GM21360 (cell line): ENCODE results near the gene TXNL1.
"Not testable (repeated sequence)": the region's sequence is repeated elsewhere in the genome, so short reads cannot be mapped to it uniquely, and the experiment has no call there.

Experiments used
- ATAC-seq: cut with Tn5 transposase; IDR thresholded peaks from one replicate; pipeline ENCODE4 v1.9.1; 2021; ENCODE audit warnings: mild to moderate bottlenecking, moderate library complexity; ENCODE audit not compliant: unreplicated experiment

TXNL1 gene

DNA sequence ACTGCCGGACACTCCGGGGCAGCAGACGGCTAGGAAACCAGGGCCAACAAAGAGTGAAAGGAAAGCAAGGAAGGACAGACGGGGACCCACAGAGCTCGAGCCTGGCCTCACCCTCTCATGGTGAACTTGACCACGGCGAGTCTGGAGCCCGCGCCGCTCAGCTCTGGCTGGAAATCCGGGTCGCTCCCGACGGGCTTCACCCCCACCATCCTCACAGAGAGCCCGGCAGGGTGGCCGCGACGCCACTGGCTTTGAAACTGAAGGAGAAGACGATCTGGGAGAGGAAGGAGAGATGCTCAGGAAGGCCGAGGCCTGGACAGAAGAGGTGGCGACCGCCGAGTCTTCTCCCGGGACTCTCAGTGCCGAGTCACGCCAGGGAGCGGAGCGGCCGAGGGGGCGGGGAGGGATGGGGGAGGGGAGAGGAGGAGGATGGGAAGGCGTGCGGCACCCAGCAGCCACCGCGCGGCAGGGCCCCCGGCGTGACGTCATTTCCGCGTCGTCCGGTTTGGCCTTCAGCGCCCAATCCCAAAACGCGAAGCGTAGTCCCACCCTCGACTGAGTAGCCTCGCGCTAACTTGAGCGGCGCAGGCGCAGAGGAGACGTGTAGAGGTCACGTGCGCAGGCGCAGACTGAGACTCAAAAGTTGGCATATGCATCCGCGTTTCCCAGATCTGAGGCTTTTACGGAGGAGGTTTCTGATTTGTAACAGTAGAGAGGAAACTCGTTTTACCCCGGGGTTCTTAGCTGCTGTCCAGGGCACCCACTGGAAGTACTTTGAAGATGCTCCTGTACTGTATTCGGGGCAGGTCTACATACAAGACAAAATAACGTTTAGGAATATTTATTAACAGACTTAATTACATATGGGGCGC is at the start of gene TXNL1:
TXNL1 (minus strand) TSS at position 361 of the 872 bp plus-strand sequence; CDS start at position 209, 152 bp downstream.
- ATAC-seq, result peak; percentile 97

DNA sequence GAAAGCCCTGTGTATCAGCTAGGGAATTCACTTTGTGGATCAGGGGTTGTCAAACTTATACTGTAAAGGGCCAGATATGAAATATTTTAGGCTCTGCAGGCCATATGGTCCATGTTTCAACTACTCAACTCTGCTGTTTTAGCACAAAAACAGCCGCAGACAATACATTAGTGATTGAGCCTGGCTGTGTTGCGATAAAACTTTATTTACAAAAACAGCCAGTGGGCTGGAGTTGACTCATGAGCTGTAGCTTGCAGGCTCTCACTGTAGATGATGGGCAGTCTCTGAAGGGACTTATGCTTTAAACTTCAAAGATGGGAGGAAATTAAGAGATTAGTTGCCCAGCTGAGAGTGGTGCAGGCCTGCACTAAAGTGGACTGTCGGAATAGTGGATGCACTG is 45.9 kb upstream of the TXNL1 start:
- no peak for ATAC-seq

- no peak for ATAC-seq
These were observed 40.6 kb upstream of the TXNL1 start for GRCh38 chr18:56678836-56679565.

GRCh38 chr18:56676639-56677038 is 38.2 kb upstream of the TXNL1 start:
- no peak for ATAC-seq

DNA sequence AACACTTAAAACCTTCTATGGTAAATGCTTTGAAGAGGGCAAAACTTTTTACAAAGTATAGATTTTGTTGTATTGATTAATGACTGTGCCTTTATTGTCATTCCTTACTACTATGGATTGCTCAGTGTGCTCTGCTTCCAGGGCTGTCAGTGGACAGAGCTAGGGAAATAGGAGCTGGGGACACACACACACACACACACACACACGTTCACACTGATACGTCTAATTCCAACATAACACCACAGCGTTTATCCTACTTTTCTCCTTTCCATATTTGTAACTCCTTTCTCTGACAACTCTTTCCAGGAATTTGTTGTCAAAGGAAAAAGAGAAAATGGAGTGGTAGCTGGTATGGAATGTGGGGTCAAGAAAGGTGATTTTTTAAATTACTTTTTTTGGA is 34.6 kb upstream of the TXNL1 start:
- no peak for ATAC-seq

GRCh38 chr18:56672391-56672790 is 34.0 kb upstream of the TXNL1 start:
- no peak for ATAC-seq

DNA sequence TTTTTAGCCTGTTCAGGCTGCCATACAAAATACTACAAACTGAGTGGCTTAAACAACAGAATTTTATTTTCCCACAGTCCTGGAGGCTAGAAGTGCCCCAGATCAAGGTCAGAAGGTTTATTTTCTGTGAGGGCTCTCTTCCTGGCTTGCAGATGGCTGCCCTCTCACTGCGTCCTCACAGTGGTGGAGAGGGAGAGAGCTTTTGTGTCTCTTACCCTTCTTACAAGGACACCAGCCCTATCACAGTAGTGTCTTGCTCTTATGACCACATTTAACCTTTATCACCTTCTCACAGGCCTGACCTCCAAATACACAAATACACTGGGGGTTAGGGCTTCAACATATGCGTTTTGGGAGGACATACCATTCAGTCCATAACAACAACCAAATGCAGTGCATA is 24.5 kb upstream of the TXNL1 start:
- no peak for ATAC-seq

- no peak for ATAC-seq
These were observed 24.1 kb upstream of the TXNL1 start for GRCh38 chr18:56662502-56662901.

DNA sequence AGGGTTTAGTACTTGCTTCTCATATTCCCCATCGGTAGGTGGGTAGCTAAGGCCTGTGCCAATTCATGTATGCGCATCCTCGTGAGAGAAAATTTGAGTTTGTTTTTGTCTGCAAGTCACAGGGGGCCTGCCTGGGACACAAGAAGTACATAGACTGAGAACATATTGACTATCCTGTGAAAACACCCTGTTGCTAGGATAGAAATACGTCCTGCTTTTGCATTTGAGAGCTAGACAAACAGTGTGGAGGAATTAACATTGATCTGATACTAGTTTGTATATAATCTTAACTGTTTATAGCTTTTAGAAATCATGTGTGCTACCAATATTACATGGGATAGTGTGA is 23.6 kb upstream of the TXNL1 start:
- ATAC-seq, result no peak

- no peak for ATAC-seq
These were observed 23.1 kb upstream of the TXNL1 start for GRCh38 chr18:56661360-56662062.

DNA sequence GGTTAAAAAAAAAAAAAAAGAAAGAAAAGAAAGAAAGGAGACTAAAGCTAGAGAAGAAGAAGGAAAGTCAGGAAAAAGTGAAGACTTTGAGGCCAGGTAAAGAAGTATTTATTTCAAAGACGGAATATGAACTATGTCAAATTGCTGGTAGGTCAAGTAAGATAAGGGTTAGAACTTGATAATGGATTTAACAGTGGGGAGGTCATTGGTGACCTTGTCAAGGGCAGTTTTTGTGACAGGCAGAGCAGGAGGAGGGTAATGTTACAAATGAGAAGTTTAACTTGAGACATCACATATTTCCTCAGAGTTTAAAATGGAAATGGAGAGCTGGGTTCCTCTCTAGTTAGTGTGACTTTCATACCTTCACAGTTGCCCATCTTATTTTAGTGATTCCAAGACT is 22.3 kb upstream of the TXNL1 start:
- ATAC-seq, result no peak

DNA sequence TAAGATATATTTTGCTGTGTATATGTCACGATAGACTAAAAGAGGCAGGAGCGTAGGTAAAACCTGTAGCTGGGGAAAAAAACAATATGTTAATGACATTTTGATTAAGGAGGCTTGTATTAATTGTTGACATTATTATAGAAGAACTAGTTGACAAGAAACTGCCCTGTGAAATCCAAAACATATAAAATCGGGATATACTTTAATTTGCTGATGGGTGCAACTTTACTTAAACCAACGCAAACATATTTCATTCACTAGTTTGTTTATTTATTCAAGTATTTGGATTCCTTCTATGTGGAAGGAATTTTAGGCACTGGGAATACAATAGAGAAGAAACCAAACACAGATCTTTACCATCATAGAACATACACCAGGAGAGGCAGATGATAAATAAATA is 20.7 kb upstream of the TXNL1 start:
- ATAC-seq, result no peak

DNA sequence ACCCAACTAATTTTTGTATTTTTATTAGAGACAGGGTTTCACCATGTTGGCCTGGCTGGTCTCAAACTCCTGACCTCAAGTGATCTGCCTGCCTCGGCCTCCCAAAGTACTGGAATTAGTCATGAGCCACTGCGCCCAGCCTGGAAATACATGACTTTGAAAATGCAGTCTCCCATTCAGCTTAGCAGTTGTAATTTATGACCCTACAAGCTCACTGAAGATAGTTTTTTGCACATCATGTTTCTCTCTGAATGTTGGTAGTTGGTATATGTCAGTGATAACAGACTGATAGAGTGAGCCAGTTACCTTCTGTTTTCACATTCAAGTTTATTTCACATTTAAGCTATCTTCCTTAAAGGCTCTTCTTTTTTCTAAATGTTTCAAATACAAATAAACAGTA is 19.9 kb upstream of the TXNL1 start:
- ATAC-seq, result no peak

DNA sequence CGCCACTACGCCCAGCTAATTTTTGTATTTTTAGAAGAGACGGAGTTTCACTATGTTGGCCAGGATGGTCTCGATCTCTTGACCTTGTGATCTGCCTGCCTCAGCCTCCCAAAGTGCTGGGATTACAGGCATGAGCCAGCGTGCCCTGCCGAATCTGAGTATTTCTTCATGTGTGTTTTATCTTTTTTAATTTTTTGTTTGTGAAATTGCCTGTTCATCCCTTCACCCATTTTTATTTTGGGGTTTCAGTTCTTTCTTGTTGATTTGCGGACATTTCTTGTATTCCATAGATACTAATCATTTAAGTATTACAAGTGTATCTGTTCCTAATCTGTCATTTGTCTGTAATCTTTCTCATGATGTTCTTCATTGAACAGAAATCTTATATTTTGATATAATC is 15.9 kb upstream of the TXNL1 start:
- not testable (repeated sequence) for ATAC-seq

DNA sequence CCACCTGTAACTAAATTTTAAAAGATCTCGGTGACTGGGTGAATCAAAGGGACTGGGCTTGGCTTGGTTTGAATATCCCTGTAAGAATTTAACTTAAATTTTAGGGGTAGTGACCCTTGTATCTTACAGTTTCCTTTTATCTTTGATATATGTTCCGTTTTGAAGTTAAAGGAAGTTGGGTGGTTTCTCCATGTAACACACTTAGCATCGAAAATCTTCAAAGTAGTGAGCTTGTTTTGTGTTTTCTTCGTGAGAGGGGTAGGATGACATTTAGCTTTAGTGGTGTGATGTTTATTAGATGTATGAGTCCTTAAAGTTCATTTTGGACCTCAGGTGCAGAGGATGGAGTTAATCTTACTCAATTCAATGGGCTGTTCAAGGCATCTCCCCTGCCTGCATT is 14.4 kb upstream of the TXNL1 start:
- no peak for ATAC-seq

GRCh38 chr18:56651771-56652092 is 13.3 kb upstream of the TXNL1 start:
- ATAC-seq, result no peak

DNA sequence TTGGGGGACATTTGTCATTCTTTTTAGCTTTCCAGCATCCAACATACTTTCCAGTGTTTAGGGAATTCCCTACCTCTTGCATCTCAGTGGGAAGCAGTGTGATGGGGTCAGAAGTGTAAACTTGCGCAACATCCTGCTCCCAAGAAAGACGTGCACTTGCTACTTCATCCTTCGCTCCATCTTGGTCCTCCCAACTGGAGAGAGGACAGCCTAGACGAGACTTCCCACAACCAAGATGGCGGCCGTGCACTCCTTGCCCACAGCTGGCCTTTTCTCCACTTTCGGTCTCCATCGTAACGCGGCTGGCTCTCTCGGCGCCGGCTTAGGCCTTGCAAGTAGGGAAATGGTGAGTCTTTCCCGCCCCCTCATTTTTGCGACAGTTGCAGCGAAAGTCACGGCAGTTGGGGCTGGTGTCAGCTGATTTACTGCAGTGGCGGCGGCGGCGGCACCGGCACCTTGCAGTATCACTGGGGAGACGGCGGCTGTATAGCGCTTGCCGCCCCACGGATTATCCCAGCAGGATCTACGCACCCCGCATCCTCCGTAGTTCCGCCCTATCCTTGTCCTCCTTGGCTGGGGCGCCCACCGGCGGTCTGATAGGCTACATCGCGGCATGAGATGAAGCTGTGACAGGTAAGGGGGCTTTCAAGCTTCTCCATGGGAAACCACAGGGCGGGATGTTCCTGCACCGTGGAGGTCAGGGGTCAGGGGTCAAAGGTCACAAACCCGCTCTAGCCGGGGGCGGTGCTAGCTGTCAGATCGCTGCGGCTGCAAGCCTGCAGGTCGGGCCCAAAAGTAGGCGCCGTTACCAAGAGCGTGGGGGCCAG is 12.8 kb upstream of the TXNL1 start, which contains the start of gene WDR7:
WDR7 (plus strand) TSS at position 416 of the 827 bp plus-strand sequence. CDS start 21,157 bp downstream, outside the sequence.
- ATAC-seq, result peak; percentile 95

- ATAC-seq, result no peak
These were observed 11.6 kb upstream of the TXNL1 start for GRCh38 chr18:56649996-56650395.

DNA sequence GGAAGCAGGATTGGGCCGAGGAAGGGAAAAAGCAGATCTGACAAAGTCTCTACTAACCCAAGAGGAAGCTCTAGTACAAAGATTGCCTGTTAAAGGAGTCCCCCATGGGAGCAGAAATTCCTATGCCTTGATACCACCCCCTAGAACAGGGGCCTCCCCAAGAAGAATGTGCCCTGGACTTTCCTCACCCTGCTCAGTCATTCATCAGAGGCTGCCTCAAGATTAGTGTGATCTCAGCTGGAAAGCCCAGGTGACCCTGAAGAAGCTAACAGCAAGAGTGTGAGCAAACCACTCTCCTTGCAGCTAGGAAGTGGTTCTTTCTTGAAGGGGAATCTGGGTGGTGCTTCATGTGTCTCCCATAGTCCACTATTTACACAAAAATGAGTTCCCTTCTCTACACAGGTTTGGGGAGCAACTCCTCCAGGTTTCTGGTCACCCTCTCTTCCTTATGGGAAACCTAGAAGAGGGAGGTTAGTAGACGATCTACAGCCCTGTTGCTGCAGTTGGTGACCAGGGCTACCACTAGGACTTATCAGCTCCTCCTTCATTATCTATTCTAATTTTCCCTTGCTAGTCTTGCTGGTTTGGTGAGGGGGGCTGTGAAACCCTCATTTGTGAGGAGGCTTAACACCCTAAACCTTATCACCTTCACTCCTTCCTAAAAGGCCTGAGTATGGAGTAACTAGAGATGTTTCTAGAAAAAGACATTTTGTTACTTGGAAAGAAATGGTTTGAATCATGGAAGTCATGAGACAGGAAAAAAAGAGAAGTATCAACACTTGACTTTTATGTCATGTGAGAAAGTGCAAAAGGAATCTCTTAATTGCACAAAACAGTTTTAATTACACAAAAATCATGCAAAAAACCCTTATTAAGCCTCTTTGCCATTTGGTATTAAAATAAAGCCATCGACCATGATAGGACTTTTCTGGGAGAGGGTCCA is 9.8 kb upstream of the TXNL1 start:
- ATAC-seq, result no peak

GRCh38 chr18:56647071-56647470 is 8.7 kb upstream of the TXNL1 start:
- ATAC-seq, result no peak
